Vagina (tissue), 2 donors: ENCODE results near the gene SEC22B.
"Not testable (repeated sequence)": the region's sequence is repeated elsewhere in the genome, so short reads cannot be mapped to it uniquely, and the experiment has no call there.

Experiments used
- CTCF ChIP-seq, 3 experiments: fragments of 450-650 bp in 2 of 3; fragments of 200-600 bp in 1 of 3; sonication (generic) in 1 of 3; IDR thresholded peaks; one replicate each; pipeline ENCODE4 v1.5.1; 2017 to 2019; ENCODE audit warnings: antibody characterized with exemption in 3 of 3, mild to moderate bottlenecking in 2 of 3, moderate library complexity in 2 of 3
- POLR2A ChIP-seq, 2 donors: fragments of 450-650 bp; IDR thresholded peaks; one replicate each; pipeline ENCODE4 v1.6.1; 2017; ENCODE audit warnings: antibody characterized with exemption in 2 of 2, mild to moderate bottlenecking in 2 of 2, moderate library complexity in 2 of 2
- POLR2AphosphoS5 ChIP-seq, 2 donors: sonication (generic); formaldehyde crosslinking; IDR thresholded peaks; one replicate each; pipeline ENCODE4 v1.9.0; 2017; ENCODE audit warnings: antibody characterized with exemption in 2 of 2, mild to moderate bottlenecking in 2 of 2, low read depth in 1 of 2; ENCODE audit not compliant: insufficient read depth in 1 of 2

DNA sequence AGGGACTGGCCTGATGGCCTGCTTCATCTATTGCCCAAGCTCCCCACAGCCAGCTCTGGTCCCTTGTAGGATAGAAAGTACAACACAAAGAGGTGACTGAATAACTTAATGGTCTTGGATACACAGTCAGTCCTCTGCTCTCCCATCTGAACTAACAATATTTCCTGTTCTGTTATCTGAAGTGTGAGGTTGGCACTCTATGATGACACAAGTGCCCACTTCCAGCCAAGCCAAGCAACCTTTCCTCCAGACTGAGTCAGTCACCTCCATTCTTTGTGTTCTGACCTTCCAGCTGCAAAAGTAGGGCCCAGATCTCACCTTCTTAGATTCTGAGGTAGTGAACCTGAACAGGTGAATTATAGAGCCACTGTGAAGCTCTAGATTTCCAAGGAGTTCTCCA is 34.5 kb downstream of the SEC22B start:
- not testable (repeated sequence) for TF ChIP-seq CTCF (IDR thresholded peaks at IDR 0.05); POLR2A (IDR thresholded peaks at IDR 0.05); POLR2AphosphoS5 (IDR thresholded peaks at IDR 0.05; ENCODE audit: insufficient read depth in 1 of 2, low read depth in 1 of 2)
